Measurements from ENCODE around the gene DIAPH2. TPM values are rescaled to one million over a fixed set of nuclear protein-coding genes. Genes with fewer than 3 reads are reported as not detected.

The DIAPH2 gene
- total RNA-seq, 4 donors from 2014 or later, result 41.8 to 64.5 (median 54.5) TPM

GRCh38 chrX:97039363-97040029 is 354.9 kb downstream of the DIAPH2 start:
- 29% methylated on average over 4 of the region's 4 CpGs for WGBS
- no peaks in the 10 kb centered on the region for H3K36me3 ChIP-seq
- TF ChIP-seq POLR2A (IDR thresholded peaks at IDR 0.05; ENCODE audit: low read depth) (no peak), EP300 (IDR thresholded peaks at IDR 0.05) (no peak), CTCF (IDR thresholded peaks at IDR 0.05) (no peak), POLR2AphosphoS5 (IDR thresholded peaks at IDR 0.05) (no peak)
- H3K27ac ChIP-seq (replicated peaks in 1 of 4), result no peak overlapping the region
- DNase-seq (ENCODE audit: extremely low spot score), result no peak
- H3K9me3 ChIP-seq, result no peaks in the 10 kb centered on the region
- H3K4me1 ChIP-seq, result peaks cover 0 to 7% (median 3%) of the 10 kb centered on the region in 4 donors
- H3K4me3 ChIP-seq, result no peak overlapping the region
- H3K27me3 ChIP-seq, result no peaks in the 10 kb centered on the region
- intact Hi-C loops (cut with DNase I), result no loop called here

DNA sequence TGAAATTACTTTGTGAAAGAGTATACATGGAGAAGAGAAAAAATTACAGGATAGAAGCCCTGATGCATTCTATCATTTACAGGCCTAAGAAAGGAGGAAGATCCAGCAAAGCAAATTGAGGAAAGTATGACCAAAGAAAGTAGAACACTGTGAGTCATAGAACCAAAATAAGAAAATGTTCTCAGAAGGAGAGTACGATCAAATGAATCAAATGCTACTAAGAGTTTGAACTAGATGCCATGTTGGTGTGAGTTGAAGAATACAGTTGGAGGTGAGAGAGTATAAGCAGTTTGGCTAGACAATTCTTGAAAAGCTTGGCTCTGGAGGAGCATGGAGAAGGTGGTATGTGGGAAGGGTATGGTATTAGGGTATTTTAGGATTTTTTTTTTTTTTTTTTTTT is 360.8 kb downstream of the DIAPH2 start:
- intact Hi-C loops (cut with DNase I), result no loop called here
- H3K36me3 ChIP-seq, result no peaks in the 10 kb centered on the region
- no peak for DNase-seq (ENCODE audit: extremely low spot score)
- TF ChIP-seq EP300 (IDR thresholded peaks at IDR 0.05) (no peak), CTCF (IDR thresholded peaks at IDR 0.05) (no peak), POLR2AphosphoS5 (IDR thresholded peaks at IDR 0.05) (no peak), POLR2A (IDR thresholded peaks at IDR 0.05; ENCODE audit: low read depth) (no peak)
- H3K27me3 ChIP-seq, result no peaks in the 10 kb centered on the region
- H3K9me3 ChIP-seq, result no peaks in the 10 kb centered on the region
- H3K4me1 ChIP-seq, result peaks cover 0 to 4% (median 0%) of the 10 kb centered on the region in 4 donors
- WGBS, result 86% methylated on average over 1 of the region's 1 CpG
- H3K4me3 ChIP-seq, result no peak overlapping the region
- H3K27ac ChIP-seq (replicated peaks in 1 of 4), result no peak overlapping the region

GRCh38 chrX:97046867-97047266 is 362.2 kb downstream of the DIAPH2 start:
- H3K4me1 ChIP-seq, result peaks cover 0 to 7% (median 0%) of the 10 kb centered on the region in 4 donors
- TF ChIP-seq CTCF (IDR thresholded peaks at IDR 0.05) (no peak), POLR2AphosphoS5 (IDR thresholded peaks at IDR 0.05) (no peak), EP300 (IDR thresholded peaks at IDR 0.05) (no peak)
- intact Hi-C loops (cut with DNase I), result no loop called here
- DNase-seq (ENCODE audit: extremely low spot score), result no peak
- no peak overlapping the region for H3K27ac ChIP-seq (replicated peaks in 1 of 4)
- H3K9me3 ChIP-seq, result no peaks in the 10 kb centered on the region
- no peaks in the 10 kb centered on the region for H3K36me3 ChIP-seq
- no peak overlapping the region for H3K4me3 ChIP-seq
- H3K27me3 ChIP-seq, result no peaks in the 10 kb centered on the region
- 88% methylated on average over 3 of the region's 3 CpGs for WGBS

DNA sequence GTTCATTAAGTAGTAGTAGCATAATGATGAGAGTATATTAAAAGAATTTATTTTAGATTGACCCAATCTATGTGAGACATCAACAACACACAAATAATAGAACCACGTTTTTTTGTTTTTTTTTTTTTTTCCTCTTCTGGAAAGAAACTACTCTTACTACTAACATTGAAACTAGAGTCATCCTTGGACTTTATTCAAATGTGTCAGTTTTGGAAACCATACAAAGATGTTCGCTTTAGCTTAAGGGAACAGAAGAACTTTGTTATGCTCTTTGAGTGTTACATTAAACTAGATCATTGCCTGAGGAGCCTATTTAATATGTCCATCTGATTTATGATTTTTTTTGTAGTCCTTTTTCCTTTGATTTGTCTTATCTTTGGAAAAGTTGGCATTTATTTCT is 365.8 kb downstream of the DIAPH2 start:
- intact Hi-C loops (cut with DNase I), result no loop called here
- Histone ChIP-seq H3K4me1 (peaks cover 0 to 7% (median 0%) of the 10 kb centered on the region in 4 donors), H3K27ac (replicated peaks in 1 of 4) (no peak overlapping the region), H3K4me3 (no peak overlapping the region), H3K36me3 (no peaks in the 10 kb centered on the region), H3K9me3 (no peaks in the 10 kb centered on the region), H3K27me3 (no peaks in the 10 kb centered on the region)
- WGBS, result 26% methylated on average over 2 of the region's 2 CpGs
- no peak for TF ChIP-seq CTCF (IDR thresholded peaks at IDR 0.05)
- TF ChIP-seq POLR2A (IDR thresholded peaks at IDR 0.05; ENCODE audit: low read depth), result no peak
- TF ChIP-seq POLR2AphosphoS5 (IDR thresholded peaks at IDR 0.05), result no peak
- no peak for TF ChIP-seq EP300 (IDR thresholded peaks at IDR 0.05)
- no peak for DNase-seq (ENCODE audit: extremely low spot score)

Data from esophagus muscularis mucosa (tissue), 4 donors.